Upper lobe of right lung (tissue), 1 donor: ENCODE data around the gene ZNF491. TPM values are rescaled to one million over a fixed set of nuclear protein-coding genes. Genes with fewer than 3 reads are reported as not detected.

Experiments used
- ATAC-seq: fragments of 200-7000 bp; cut with Tn5 transposase; one replicate; pipeline ENCODE4 v1.9.1; 2020; ENCODE audit warnings: mild to moderate bottlenecking, moderate library complexity
- DNase-seq: peaks from one replicate; pipeline ENCODE4 v3.0.0-alpha.2; 2020
- H3K27ac ChIP-seq: fragments of 200-600 bp; one replicate; pipeline ENCODE4 v1.8.0; 2022
- H3K27me3 ChIP-seq: fragments of 200-600 bp; one replicate; pipeline ENCODE4 v1.8.0; 2022; ENCODE audit warnings: mild to moderate bottlenecking
- H3K36me3 ChIP-seq: fragments of 200-600 bp; one replicate; pipeline ENCODE4 v1.8.0; 2022
- H3K4me1 ChIP-seq: fragments of 200-600 bp; one replicate; pipeline ENCODE4 v1.8.0; 2022
- H3K4me3 ChIP-seq: fragments of 200-600 bp; one replicate; pipeline ENCODE4 v1.8.0; 2022; ENCODE audit warnings: mild to moderate bottlenecking
- H3K9me3 ChIP-seq: fragments of 200-600 bp; one replicate; pipeline ENCODE4 v1.8.0; 2022
- intact Hi-C: fragments of 100-400 bp; cut with DNase I; formaldehyde crosslinking; loops from one replicate; pipeline ENCODE4 v1.11.0; 2022
- total RNA-seq: library from RNA; stranded (reverse); fragmentation: NEBNext Ultra II Directional; extraction: Animal tissue kit (Norgen Biotek cat#: 25700); gene quantifications from one replicate; pipeline ENCODE4 v1.2.1, GENCODE V29; 2021
- TF ChIP-seq, protein P1 (sequence below): fragments of 200-600 bp; IDR thresholded peaks from one replicate; pipeline ENCODE4 v1.8.0; 2022; ENCODE audit warnings: antibody characterized with exemption
- donor health status: DM: no; HTN: yes; CAD: no; lungs with severe emphysema.

ZNF491 gene
- total RNA-seq, 1 donor from 2014 or later: 1.9 TPM

DNA sequence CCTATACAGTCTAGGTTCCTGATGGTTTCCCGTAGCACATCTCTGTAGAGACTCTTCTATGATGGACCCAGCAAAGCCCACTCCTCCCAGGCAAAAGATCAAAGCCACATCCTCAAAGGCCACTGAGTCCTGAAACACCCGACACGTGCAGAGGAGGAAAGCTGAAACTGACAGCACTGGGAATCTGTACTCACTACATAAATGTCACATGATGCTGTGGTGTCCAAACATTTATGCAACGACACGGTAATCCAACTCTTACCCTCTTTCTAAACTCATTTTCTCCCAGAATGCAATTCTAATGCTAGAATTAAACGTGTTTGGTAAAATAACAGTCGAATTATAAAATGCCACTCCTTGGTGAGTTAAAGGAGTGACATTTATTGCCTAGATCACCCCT is 38.5 kb upstream of the ZNF491 start:
- TF ChIP-seq, protein P1, sequence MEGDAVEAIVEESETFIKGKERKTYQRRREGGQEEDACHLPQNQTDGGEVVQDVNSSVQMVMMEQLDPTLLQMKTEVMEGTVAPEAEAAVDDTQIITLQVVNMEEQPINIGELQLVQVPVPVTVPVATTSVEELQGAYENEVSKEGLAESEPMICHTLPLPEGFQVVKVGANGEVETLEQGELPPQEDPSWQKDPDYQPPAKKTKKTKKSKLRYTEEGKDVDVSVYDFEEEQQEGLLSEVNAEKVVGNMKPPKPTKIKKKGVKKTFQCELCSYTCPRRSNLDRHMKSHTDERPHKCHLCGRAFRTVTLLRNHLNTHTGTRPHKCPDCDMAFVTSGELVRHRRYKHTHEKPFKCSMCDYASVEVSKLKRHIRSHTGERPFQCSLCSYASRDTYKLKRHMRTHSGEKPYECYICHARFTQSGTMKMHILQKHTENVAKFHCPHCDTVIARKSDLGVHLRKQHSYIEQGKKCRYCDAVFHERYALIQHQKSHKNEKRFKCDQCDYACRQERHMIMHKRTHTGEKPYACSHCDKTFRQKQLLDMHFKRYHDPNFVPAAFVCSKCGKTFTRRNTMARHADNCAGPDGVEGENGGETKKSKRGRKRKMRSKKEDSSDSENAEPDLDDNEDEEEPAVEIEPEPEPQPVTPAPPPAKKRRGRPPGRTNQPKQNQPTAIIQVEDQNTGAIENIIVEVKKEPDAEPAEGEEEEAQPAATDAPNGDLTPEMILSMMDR: no peak
- H3K27ac ChIP-seq: no peak overlapping the region
- ATAC-seq (no peak), DNase-seq (no peak)
- no peak overlapping the region for H3K4me3 ChIP-seq
- no peaks in the 10 kb centered on the region for H3K9me3 ChIP-seq
- no peaks in the 10 kb centered on the region for H3K36me3 ChIP-seq
- H3K4me1 ChIP-seq: no peaks in the 10 kb centered on the region
- intact Hi-C loops: no loop called here
- H3K27me3 ChIP-seq: no peaks in the 10 kb centered on the region

GRCh38 chr19:11763117-11763516 is 35.2 kb upstream of the ZNF491 start:
- no peaks in the 10 kb centered on the region for H3K27me3 ChIP-seq
- no peaks in the 10 kb centered on the region for H3K36me3 ChIP-seq
- DNase-seq (no peak), ATAC-seq (no peak)
- TF ChIP-seq, protein P1: no peak
- intact Hi-C loops: no loop called here
- peaks cover 8% of the 10 kb centered on the region for H3K4me1 ChIP-seq
- H3K4me3 ChIP-seq: no peak overlapping the region
- H3K27ac ChIP-seq: no peak overlapping the region
- H3K9me3 ChIP-seq: no peaks in the 10 kb centered on the region

GRCh38 chr19:11763611-11764010 is 34.7 kb upstream of the ZNF491 start:
- H3K4me3 ChIP-seq: no peak overlapping the region
- no peak overlapping the region for H3K27ac ChIP-seq
- ATAC-seq: no peak
- intact Hi-C loops: no loop called here
- DNase-seq: no peak
- TF ChIP-seq, protein P1: no peak
- peaks cover 13% of the 10 kb centered on the region for H3K4me1 ChIP-seq
- H3K36me3 ChIP-seq: no peaks in the 10 kb centered on the region
- H3K27me3 ChIP-seq: no peaks in the 10 kb centered on the region
- no peaks in the 10 kb centered on the region for H3K9me3 ChIP-seq

DNA sequence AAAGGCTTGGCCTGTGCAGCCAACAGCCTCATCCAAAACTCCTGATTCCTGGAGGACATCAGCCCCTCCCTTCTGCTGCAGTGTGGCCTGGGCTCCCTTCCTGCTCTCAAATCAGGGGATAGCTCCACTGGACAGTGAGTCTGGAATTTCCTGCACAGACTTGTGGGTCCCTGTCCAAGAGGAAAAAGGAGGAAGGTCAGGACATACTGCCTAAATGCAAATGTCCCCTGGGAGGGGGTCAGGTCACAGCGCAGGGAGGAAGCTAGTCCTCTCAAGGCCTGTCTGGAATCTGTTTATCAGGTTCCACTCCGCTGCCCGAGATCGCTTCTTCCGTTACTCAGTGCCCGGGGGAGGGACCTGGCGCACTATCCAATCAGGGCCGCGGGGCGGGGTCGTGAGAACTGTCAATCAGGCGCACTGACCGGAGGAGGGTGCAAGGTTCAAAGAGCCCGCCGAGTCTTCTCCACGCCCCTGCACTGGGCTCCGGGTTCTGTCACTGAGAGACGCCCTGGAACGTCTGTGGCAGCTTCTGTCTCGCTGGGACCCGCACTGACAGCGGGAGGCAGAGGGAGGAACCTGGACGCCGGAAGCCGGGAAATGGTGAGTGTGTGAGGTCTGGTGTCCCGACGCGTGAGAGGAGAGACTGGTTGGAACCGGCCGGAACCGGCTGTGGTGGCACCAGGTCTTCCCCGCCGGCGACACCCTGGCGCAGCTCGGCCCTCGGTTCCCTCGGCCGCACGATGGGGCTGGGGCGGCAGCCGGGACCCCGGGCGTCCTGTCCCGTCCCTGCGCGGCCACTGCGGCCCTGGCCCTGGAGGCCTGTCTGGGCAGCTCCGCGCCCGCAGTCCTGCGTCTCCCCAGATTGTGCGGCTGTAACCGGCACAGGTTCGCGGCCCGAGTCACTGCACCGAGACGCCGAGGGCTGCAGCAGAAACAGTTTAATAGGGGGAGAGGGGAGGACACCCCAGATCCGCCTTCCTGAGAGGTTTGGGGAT is 31.4 kb upstream of the ZNF491 start, which contains the start of gene ZNF441:
Gene ZNF441 (plus strand): TSS at position 404 of the 995 bp plus-strand sequence. CDS start 194 bp downstream, at position 598.
- peak; percentile 99 for DNase-seq
- H3K36me3 ChIP-seq: no peaks in the 10 kb centered on the region
- H3K27me3 ChIP-seq: no peaks in the 10 kb centered on the region
- peak within 1 kb of the TSS; percentile 95 for H3K27ac ChIP-seq
- TF ChIP-seq, protein P1: no peak
- peaks cover 14% of the 10 kb centered on the region for H3K4me1 ChIP-seq
- peak; percentile 99 for ATAC-seq
- no peaks in the 10 kb centered on the region for H3K9me3 ChIP-seq
- intact Hi-C loops: no loop called here
- peak within 1 kb of the TSS; percentile 77 for H3K4me3 ChIP-seq

- Histone ChIP-seq H3K9me3 (no peaks in the 10 kb centered on the region), H3K27ac (peak overlapping the region; percentile 95), H3K36me3 (no peaks in the 10 kb centered on the region), H3K4me1 (peaks cover 14% of the 10 kb centered on the region), H3K27me3 (no peaks in the 10 kb centered on the region), H3K4me3 (peak overlapping the region; percentile 77)
- ATAC-seq: peak; percentile 47
- DNase-seq: peak; percentile 82
- TF ChIP-seq, protein P1: no peak
- intact Hi-C loops: no loop called here
These were observed 30.6 kb upstream of the ZNF491 start for GRCh38 chr19:11767633-11768133.
